GM15510 (cell line): ENCODE results near the gene LPGAT1.

Source experiments
- POLR2A ChIP-seq: IDR thresholded peaks from 3 replicates; pipeline ENCODE4 v1.6.1; 2011; ENCODE audit warnings: borderline replicate concordance; ENCODE audit not compliant: insufficient read length; ENCODE audit errors: extremely low read depth

Gene LPGAT1

DNA sequence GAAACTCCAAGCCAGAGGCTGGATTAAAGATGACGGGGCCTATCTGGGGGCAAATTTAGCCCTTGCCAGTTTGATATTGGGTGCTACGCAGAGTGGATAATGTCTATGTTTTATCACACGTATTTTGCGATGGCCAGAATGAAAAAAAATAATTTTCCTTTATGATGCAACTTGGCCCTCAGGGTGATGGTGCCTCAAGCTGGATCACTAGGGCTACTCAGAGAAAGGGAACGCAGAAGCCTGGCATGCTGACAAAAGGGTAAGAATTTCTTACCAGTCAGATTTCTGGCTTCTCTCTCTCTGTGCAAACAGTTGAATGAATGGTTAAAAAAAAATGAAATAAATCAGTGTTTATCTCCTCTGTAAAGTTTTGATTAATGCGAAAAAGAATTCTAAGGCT, 122.6 kb downstream of the LPGAT1 start:
- no peak for TF ChIP-seq POLR2A

DNA sequence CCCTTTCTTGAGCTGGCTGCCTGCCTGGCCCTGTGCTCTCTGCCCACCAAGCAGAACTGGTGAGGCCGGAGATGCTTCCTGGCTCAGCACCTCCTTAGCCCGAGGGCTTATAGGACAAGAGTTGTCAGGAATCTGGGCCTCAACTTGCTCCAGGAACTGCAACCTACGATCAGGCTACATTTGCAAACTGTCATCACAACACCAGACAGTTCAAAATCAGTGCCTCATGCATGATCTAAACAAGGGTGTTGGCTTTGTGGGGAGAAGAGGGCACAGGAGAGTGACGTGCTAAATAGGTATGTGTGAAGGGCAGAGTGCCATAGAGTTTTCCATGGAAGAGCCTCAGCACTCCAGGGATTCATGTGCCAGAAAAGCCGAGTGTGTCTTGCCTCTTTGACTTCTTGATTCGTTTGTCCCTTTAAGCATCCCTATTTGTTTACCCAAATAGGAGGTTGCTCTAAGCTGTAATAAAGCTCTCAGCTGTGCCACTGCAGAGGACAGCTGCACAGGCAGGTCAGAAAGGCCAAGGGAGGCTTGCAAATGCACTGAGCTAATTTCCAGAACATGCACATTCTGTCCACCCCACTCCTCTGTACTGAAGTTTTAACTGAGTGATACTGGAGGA, 125.0 kb downstream of the LPGAT1 start:
- no peak for TF ChIP-seq POLR2A

DNA sequence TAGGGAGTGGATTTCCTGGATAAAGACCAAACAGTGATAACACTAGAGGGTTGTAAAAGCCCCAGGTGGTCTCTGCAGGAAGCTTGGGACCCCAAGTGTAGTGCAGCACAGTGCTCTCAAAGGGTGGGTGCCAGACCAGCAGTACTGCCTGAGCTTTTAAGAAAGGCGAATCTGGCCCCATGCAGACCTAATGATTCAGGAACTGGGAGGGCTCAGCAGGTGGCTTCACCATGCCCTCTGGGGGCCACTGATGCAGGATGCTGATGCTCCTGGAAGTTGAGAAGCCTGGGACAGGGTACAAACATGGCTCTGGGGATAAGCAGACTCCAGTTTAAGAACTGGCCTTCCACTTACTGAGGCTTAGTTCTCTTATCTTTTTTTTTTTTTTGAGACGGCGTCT, 126.0 kb downstream of the LPGAT1 start:
- TF ChIP-seq POLR2A, result no peak

DNA sequence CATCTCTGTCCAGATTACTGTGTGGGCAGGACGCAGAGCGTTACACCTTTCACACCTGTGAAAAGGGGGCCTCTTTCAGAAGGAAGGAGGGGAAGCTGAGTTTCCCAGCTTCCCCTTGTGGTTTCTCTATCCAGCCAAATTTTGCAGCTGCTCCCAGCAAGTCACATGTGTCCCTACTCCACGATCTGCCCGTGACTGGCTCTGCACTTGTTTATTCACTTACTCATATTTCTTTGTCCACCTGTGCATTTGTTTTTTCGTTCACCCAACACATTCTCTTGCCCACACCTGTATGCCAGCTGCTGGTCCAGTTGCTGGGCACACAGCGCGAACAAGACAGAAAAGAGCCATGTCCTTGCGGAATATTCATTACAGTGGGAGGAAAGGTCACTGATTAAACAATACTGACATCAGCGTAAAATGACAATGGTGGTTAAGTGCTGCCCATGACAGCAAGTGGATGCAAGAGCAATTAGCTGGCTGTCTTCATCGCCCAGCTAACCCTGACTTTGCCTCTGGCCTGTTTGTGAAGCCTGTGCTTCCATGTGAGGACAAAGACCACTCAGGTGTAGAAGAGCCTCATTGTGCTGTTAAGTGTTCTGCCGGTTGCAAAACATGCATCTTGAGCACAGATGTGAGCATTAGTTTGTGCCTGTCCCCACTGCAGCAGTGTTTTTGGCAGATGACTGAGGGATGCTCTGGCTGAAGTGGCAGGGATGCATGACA, 126.6 kb downstream of the LPGAT1 start:
- TF ChIP-seq POLR2A, result no peak

GRCh38 chr1:211701733-211702132, 128.8 kb downstream of the LPGAT1 start:
- no peak for TF ChIP-seq POLR2A

DNA sequence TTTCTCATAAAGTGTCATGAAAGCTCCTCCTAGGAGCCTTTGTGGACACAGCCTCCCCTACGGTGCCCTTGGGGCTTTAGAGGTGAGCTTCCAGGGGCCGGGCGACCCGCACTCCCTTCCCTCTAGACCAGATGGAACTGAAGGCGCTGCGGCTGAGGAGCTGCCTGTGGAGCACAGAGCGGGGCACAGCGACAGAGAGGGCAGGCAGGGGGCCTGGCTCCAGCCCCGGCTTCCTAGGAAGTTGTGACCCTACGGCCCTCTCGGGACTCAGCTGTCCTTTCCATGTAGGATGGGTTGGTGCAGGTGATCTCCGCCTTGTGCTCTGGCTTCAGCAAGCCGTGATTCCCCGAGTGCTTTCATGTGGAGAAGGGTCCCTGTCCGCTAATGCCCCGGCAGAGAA, 131.5 kb downstream of the LPGAT1 start:
- no peak for TF ChIP-seq POLR2A

- TF ChIP-seq POLR2A, result no peak
These were observed 132.2 kb downstream of the LPGAT1 start for GRCh38 chr1:211698161-211699026.

DNA sequence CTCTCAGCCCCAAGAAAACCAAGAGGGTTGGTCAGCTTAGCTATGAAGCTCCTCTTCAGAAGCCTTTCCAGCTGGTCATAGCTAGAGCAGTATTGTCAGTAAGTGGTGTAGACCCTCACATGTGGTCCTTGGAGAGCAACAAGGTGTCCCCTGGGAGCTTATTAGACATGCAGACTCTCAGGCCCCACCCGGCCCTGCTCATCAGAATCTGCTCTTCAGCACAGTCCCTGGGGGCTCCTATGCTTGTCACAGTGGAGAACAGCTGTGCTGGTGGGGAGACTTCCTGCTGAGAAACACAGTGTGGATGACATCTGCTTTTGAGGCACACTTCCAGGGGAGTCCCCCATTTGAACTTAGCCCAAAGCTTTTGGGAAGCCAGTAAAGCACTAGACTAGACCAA, 133.2 kb downstream of the LPGAT1 start:
- no peak for TF ChIP-seq POLR2A

DNA sequence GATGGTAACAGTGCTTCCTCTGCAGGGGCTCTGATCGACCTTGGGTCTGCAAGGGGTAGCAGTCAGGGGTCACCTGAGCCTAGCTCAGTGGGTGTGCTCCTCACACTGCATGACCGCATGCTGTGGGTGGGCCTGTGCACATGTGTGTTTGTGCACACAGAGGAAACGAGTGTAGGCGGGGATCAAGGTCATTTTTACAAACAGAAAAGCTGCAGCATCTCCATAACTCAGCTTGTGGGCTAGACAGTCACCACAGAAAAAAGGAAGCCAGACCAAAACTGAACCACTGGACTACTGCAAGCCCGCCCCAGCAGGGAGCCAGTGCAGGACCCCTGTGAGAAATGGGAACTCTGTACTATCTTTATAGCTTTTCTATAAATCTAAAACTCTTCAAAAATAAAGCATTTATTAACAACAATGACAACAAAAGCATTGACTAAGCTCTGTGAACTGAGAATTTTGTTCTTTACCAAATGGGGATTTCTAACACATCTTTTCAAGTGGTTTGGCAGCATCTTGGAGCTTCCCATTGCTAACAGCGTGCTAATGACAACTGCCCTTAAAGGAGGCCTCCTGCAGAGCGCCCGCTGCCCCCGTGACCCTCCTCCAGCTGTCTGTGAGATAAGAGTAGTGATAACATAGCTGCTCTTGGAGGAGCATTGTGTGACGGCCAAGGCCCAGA, 135.3 kb downstream of the LPGAT1 start:
- no peak for TF ChIP-seq POLR2A
